Hepatic stellate cell (primary cell): ENCODE data around the gene OR7C2.
"Not testable (repeated sequence)": the region's sequence is repeated elsewhere in the genome, so short reads cannot be mapped to it uniquely, and the experiment has no call there.

Source experiments
- DNase-seq: peaks from one replicate; pipeline ENCODE4 v3.0.0; 2011; ENCODE audit warnings: low spot score

Gene OR7C2

GRCh38 chr19:14941189-14941588 is at the start of gene OR7C2:
OR7C2 (plus strand) TSS chr19:14941489; CDS start chr19:14941489, 0 bp downstream.
- no peak for DNase-seq

- DNase-seq, result no peak
Measured at GRCh38 chr19:14901675-14902260, 39.5 kb upstream of the OR7C2 start.

GRCh38 chr19:14906711-14907110 is 34.6 kb upstream of the OR7C2 start:
- no peak for DNase-seq

GRCh38 chr19:14915116-14915515 is 26.2 kb upstream of the OR7C2 start:
- no peak for DNase-seq

- no peak for DNase-seq
Measured at GRCh38 chr19:14916848-14917247, 24.4 kb upstream of the OR7C2 start.

GRCh38 chr19:14933506-14933905 is 7.8 kb upstream of the OR7C2 start:
- no peak for DNase-seq

- DNase-seq, result no peak
Measured at GRCh38 chr19:14940266-14940665, 1.0 kb upstream of the OR7C2 start.

- peak; percentile 18 for DNase-seq
Measured at GRCh38 chr19:14943601-14944000, 2.3 kb downstream of the OR7C2 start.

GRCh38 chr19:14944456-14944855 is 3.2 kb downstream of the OR7C2 start:
- no peak for DNase-seq

GRCh38 chr19:14949413-14949812 is 8.1 kb downstream of the OR7C2 start:
- not testable (repeated sequence) for DNase-seq

GRCh38 chr19:14949876-14950275 is 8.6 kb downstream of the OR7C2 start:
- DNase-seq, result no peak

- no peak for DNase-seq
Measured at GRCh38 chr19:14950421-14950820, 9.1 kb downstream of the OR7C2 start.

GRCh38 chr19:14952767-14953166 is 11.5 kb downstream of the OR7C2 start:
- DNase-seq, result no peak

- no peak for DNase-seq
Measured at GRCh38 chr19:14954071-14954655, 12.9 kb downstream of the OR7C2 start.

- no peak for DNase-seq
Measured at GRCh38 chr19:14957464-14957863, 16.2 kb downstream of the OR7C2 start.

- DNase-seq, result no peak
Measured at GRCh38 chr19:14959263-14959662, 18.0 kb downstream of the OR7C2 start.

GRCh38 chr19:14961956-14962685 is 20.8 kb downstream of the OR7C2 start:
- DNase-seq, result no peak

- no peak for DNase-seq
Measured at GRCh38 chr19:14968247-14968646, 27.0 kb downstream of the OR7C2 start.

- DNase-seq, result no peak
Measured at GRCh38 chr19:14971474-14971873, 30.2 kb downstream of the OR7C2 start.

GRCh38 chr19:14972676-14973075 is 31.4 kb downstream of the OR7C2 start:
- DNase-seq, result no peak

- DNase-seq, result no peak
Measured at GRCh38 chr19:14974488-14974887, 33.2 kb downstream of the OR7C2 start.

GRCh38 chr19:14977128-14977527 is 35.8 kb downstream of the OR7C2 start:
- DNase-seq, result no peak

- DNase-seq, result no peak
Measured at GRCh38 chr19:14978161-14978776, 37.0 kb downstream of the OR7C2 start.
